ENCODE results near the gene TRAF2. TPM values are rescaled to one million over a fixed set of nuclear protein-coding genes. Genes with fewer than 3 reads are reported as not detected.

TRAF2 gene
- polyA plus RNA-seq, 2 of the 4 experiments (the other 2 are of a cell fraction): 23.8 to 39.5 TPM

GRCh38 chr9:136930014-136930413 is 43.7 kb downstream of the TRAF2 start:
- ChIA-PET POLR2A (no interaction called here), CTCF (no interaction called here)
- 97% methylated on average over 4 of the region's 4 CpGs for WGBS (ENCODE audit: missing lambda C conversion rate)
- no peak overlapping the region for H3K27ac ChIP-seq
- H3K4me3 ChIP-seq: no peak overlapping the region
- H3K4me2 ChIP-seq: no peak overlapping the region
- ATAC-seq (no peak), FAIRE-seq (no peak), DNase-seq (ENCODE audit: low read depth in 1 of 2, low spot score in 1 of 2) (no peak)
- peaks cover 10% of the 10 kb centered on the region; the same call in 2 of the 3 replicates for H3K9me3 ChIP-seq
- TF ChIP-seq MAX (IDR thresholded peaks at IDR 0.05): no peak
- TF ChIP-seq HEYL (CRISPR knock-in tag; IDR thresholded peaks at IDR 0.05): no peak
- no peak for TF ChIP-seq MAFK (IDR thresholded peaks at IDR 0.05; ENCODE audit: partially characterized antibody)
- TF ChIP-seq ZFP36 (IDR thresholded peaks at IDR 0.05; ENCODE audit: borderline replicate concordance, partially characterized antibody): no peak
- no peak for TF ChIP-seq ATOH8 (CRISPR knock-in tag; IDR thresholded peaks at IDR 0.05; ENCODE audit: low read depth)
- no peak for TF ChIP-seq MYC (IDR thresholded peaks at IDR 0.05; ENCODE audit: borderline replicate concordance, low read length)
- no peak for TF ChIP-seq CEBPB (IDR thresholded peaks at IDR 0.05)
- TF ChIP-seq BHLHE40 (IDR thresholded peaks at IDR 0.05; ENCODE audit: low read depth, low read length): no peak
- peaks cover 13% of the 10 kb centered on the region for H3K4me1 ChIP-seq

- ChIA-PET CTCF (interaction anchor here (0.6 to 1.5 kb wide), 4 partner anchors 12 to 133 kb away, joined by 3 to 5 read pairs (median 3); no protein-coding TSS in a partner anchor), POLR2A (no interaction called here)
- ATAC-seq (no peak), FAIRE-seq (no peak), DNase-seq (ENCODE audit: low read depth in 1 of 2, low spot score in 1 of 2) (no peak)
- Histone ChIP-seq H3K27ac (no peak overlapping the region), H3K9me3 (peaks cover 10% of the 10 kb centered on the region; the same call in 2 of the 3 replicates), H3K4me2 (no peak overlapping the region), H3K4me1 (peaks cover 13% of the 10 kb centered on the region), H3K4me3 (no peak overlapping the region)
- 100% methylated on average over 2 of the region's 2 CpGs for WGBS (ENCODE audit: missing lambda C conversion rate)
- TF ChIP-seq RAD21 (conservative IDR thresholded peaks at IDR 0.05 in 1 of 2, IDR thresholded peaks at IDR 0.05 in 1 of 2) (no peak), ELK1 (IDR thresholded peaks at IDR 0.05; ENCODE audit: low read depth, low read length) (no peak), ZFP36 (IDR thresholded peaks at IDR 0.05; ENCODE audit: borderline replicate concordance, partially characterized antibody) (no peak), RCOR1 (IDR thresholded peaks at IDR 0.05; ENCODE audit: low read depth, low read length) (no peak), POLR2A (IDR thresholded peaks at IDR 0.05; ENCODE audit: low read length) (no peak), EHF (CRISPR knock-in tag; IDR thresholded peaks at IDR 0.05) (no peak), FOSL2 (IDR thresholded peaks at IDR 0.05) (no peak), FOSL2 (CRISPR knock-in tag; IDR thresholded peaks at IDR 0.05) (no peak), CBX2 (IDR thresholded peaks at IDR 0.05; ENCODE audit: borderline replicate concordance, low read depth) (no peak), ESRRA (IDR thresholded peaks at IDR 0.05; ENCODE audit: borderline replicate concordance, low read length) (no peak), TFCP2L1 (CRISPR knock-in tag; IDR thresholded peaks at IDR 0.05) (no peak), HOXA7 (CRISPR knock-in tag; IDR thresholded peaks at IDR 0.05) (no peak), HOXB5 (CRISPR knock-in tag; IDR thresholded peaks at IDR 0.05) (no peak), ZSCAN20 (CRISPR knock-in tag; IDR thresholded peaks at IDR 0.05) (no peak), FOXS1 (CRISPR knock-in tag; IDR thresholded peaks at IDR 0.05) (no peak), CEBPB (IDR thresholded peaks at IDR 0.05) (no peak), BHLHE40 (IDR thresholded peaks at IDR 0.05; ENCODE audit: low read depth, low read length) (no peak), HES2 (IDR thresholded peaks at IDR 0.05) (no peak)
Measured at GRCh38 chr9:136931611-136932130, 45.4 kb downstream of the TRAF2 start.

- ATAC-seq (no peak), DNase-seq (ENCODE audit: low read depth in 1 of 2, low spot score in 1 of 2) (no peak), FAIRE-seq (no peak)
- Histone ChIP-seq H3K27ac (peak overlapping the region in 1 of 2 experiments; percentile 49; a peak in 2 of 6 replicates), H3K4me1 (peaks cover 13% of the 10 kb centered on the region), H3K4me2 (no peak overlapping the region), H3K4me3 (no peak overlapping the region), H3K9me3 (peaks cover 10% of the 10 kb centered on the region; the same call in 2 of the 3 replicates)
- POLR2A ChIA-PET: no interaction called here
- no peak for TF ChIP-seq EHF (CRISPR knock-in tag; IDR thresholded peaks at IDR 0.05)
- 70% methylated on average over 3 of the region's 3 CpGs for WGBS (ENCODE audit: missing lambda C conversion rate)
- CTCF ChIA-PET: interaction anchor here (1.6 to 2.3 kb wide), 2 partner anchors 10 to 112 kb away, joined by 3 to 8 read pairs; partner anchors contain the start of genes C8G, FBXW5 and NPDC1
Measured at GRCh38 chr9:136934277-136934676, 48.0 kb downstream of the TRAF2 start.
